Iris pigment epithelial cell (primary cell): ENCODE results near the gene CSMD2.
"Not testable (repeated sequence)": the region's sequence is repeated elsewhere in the genome, so short reads cannot be mapped to it uniquely, and the experiment has no call there.

Experiments
- DNase-seq: peaks from one replicate; pipeline ENCODE4 v3.0.0-alpha.2; 2011; ENCODE audit warnings: low read depth

Gene CSMD2

GRCh38 chr1:33532936-33533335, 632.1 kb downstream of the CSMD2 start:
- DNase-seq = no peak

GRCh38 chr1:33532250-33532649, 632.8 kb downstream of the CSMD2 start:
- no peak for DNase-seq

DNA sequence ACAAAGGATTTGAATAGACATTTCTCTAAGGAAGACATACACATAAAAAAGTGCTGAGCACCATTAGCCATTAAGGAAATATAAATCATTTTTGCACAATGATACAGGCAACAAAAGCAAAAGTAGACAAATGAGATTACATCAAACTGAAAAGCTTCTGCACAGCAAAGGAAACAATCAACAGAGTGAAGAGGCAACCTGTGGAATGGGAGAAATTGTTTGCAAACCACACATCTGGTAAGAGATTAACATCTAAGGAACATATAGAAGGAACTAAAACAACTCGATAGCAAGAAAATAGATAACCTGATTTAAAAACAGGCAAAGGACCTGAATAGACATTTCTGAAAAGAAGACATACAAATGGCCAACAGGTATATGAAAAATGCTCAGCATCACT, 635.1 kb downstream of the CSMD2 start:
- no peak for DNase-seq

DNA sequence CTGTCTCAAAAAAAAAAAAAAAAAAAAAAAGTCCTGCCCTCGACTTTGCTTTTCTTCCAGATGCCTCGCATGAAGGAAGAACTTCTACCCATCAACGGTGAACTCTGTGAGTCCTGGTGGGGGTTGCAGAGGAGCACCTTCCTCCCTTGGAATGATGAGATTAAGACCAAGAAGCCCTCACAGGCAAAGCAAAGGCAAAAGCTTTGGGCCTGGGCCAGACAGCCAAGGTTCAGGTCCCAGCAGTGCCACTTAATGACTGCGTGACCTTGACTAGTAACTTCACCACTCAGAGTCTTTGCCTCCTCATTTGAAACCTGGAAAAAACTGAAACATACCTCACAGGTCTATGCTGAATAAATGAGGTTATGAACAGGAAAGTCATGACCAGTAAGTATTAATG, 637.1 kb downstream of the CSMD2 start:
- DNase-seq = no peak

DNA sequence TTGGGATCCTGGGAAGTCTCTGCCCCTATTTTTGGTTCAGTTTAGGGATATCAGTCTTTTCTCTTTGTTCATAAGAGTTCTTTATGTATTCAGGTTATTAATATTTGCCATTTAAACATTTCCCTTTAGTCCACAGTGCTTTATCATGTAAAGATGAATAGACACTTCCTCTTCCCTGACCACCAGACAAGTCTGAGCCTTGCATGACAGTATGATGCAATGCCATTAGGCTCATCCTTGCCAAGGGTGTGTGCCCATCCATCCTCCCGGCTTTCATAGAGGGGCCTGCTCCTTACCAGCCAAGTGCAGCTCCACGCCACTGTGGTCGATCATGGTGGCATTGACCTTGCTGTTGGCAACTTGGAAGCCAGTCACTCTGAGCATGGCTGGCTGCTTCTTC, 640.4 kb downstream of the CSMD2 start:
- DNase-seq = no peak

- no peak for DNase-seq
Observed at GRCh38 chr1:33519240-33519884, 645.7 kb downstream of the CSMD2 start.

GRCh38 chr1:33517596-33518250, 647.3 kb downstream of the CSMD2 start:
- DNase-seq = peak; percentile 4

DNA sequence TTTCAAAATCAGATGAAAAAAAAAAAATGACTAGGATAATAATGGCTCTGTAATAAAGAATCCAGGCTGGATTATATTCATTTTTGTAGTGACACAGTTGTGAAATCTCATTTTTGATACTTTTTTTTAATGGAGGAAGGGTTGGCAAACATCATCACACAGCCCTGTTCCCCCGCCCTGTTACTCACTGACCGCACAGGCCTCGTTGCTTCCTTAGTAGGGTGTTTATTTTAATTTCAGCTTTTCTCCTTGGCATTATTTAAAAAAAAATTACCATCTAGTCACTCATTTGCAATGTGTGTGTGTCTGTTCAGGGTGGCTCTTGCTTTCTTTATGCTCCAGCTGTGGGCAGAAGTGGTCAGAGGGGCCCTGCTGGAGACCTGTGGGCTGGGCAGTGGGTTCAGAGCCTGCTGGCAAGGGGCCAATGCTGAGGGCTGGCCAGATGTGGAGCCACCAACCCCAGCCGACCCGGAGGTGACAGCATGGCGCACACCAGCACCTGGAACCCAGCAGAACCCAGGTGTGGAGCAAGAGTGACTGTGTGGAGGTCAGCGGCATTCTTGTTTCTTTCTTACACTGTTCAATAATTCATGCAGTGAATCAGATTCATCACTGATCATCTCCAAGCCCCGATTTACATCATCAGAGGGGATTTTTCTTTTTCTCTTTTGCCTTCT, 648.0 kb downstream of the CSMD2 start:
- DNase-seq = no peak

- no peak for DNase-seq
Observed at GRCh38 chr1:33516428-33516827, 648.6 kb downstream of the CSMD2 start.

GRCh38 chr1:33515607-33516006, 649.4 kb downstream of the CSMD2 start:
- no peak for DNase-seq

GRCh38 chr1:33515112-33515511, 649.9 kb downstream of the CSMD2 start:
- no peak for DNase-seq

GRCh38 chr1:33512226-33513011, 652.6 kb downstream of the CSMD2 start:
- DNase-seq = no peak

DNA sequence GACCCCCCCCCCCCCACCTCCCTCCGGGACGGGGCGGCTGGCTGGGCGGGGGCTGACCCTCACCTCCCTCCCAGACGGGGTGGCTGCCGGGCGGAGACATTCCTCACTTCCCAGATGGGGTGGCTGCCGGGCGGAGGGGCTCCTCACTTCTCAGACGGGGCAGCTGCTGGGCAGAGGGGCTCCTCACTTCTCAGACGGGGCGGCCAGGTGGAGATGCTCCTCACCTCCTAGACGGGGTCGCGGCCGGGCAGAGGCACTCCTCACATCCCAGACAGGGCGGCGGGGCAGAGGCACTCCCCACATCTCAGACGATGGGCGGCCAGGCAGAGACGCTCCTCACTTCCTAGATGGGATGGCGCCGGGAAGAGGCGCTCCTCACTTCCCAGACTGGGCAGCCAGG, 655.8 kb downstream of the CSMD2 start:
- not testable (repeated sequence) for DNase-seq

- DNase-seq = no peak
Observed at GRCh38 chr1:33508151-33508550, 656.9 kb downstream of the CSMD2 start.

GRCh38 chr1:33507661-33508060, 657.4 kb downstream of the CSMD2 start:
- no peak for DNase-seq

DNA sequence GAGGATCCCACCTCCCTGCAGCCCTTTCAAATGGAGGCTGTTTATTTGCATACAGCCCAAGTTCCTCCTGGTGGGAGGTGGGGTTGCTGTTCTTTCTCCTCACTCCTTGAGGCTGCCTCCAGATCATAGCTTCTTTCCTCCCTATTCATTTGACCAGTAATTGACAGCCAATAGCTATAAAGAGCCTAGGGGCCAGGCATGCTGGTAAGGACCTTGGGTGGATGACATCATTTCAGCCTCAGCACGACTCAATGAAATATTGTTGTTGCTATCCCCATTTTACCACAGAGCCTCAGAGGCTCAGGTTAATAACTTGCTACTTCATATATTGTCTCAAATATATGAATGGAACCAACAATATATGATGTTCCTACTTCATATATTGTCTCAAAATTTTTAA, 661.5 kb downstream of the CSMD2 start:
- DNase-seq = no peak

GRCh38 chr1:33502726-33503125, 662.3 kb downstream of the CSMD2 start:
- DNase-seq = peak; percentile 73

GRCh38 chr1:33501774-33502173, 663.3 kb downstream of the CSMD2 start:
- DNase-seq = no peak

DNA sequence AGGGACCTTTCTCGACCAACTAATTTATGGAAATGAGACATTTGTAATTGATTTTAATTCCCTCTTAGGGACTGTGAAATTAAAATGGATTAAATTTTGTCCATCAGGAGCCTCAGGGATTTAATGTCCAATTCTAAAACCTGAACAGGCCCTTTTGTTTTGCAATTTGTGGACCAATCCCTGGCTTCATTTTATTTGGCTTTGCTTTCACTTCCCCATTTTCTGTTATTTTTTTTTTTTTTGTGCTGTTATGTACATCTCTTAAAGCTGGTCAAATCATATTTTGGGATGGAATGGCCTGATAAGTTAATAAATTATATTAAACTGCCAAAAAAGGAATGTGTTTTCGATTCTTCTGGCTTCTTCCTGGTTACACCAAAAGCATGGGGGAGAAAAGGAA, 663.7 kb downstream of the CSMD2 start:
- DNase-seq = no peak

DNA sequence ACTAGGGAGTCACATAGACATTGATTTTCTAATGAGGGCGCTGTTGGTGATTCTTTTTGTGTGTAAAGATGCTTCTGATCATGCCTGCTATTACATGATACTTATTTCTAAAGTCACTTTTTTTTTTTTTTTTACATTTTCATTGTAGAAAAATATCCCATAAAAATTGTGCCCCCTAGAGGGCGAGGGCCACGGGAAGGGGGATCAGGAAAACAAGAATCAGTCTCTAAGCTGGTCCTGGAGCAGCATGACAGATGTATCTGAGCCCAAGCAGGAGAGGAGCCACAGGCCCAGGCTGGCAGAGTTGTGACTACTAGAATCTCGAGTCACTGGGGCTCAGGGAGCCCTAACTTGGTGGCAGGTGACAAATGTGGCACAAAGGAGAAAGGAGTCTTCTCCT, 664.5 kb downstream of the CSMD2 start:
- no peak for DNase-seq

- no peak for DNase-seq
Observed at GRCh38 chr1:33497410-33497809, 667.6 kb downstream of the CSMD2 start.

- DNase-seq = no peak
Observed at GRCh38 chr1:33494929-33495328, 670.1 kb downstream of the CSMD2 start.

- no peak for DNase-seq
Observed at GRCh38 chr1:33488624-33489023, 676.4 kb downstream of the CSMD2 start.
